GM18520 (cell line): Measurements from ENCODE around the gene FBXL5.

ENCODE experiments used
- ATAC-seq: cut with Tn5 transposase; IDR thresholded peaks from one replicate; pipeline ENCODE4 v1.9.1; 2021; ENCODE audit not compliant: unreplicated experiment

Gene FBXL5

DNA sequence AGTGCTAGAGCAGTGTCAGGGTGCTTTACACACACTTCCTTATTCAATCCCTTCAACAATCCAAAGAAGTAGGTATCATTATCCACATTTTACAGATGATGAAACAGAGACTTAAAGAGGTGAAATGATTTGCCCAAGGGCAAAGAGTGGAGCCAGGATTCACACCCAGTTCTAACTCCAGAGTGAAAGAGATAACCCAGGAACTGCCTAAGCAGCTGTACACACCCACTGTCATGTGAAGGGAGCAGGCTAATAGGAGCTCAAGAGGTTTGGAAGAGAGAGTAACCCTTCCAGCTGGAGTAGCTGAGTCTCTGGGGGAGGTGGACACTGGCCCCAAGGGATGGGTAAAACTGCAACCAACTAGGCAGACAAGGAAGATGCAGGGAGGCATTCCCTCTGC, 92.5 kb downstream of the FBXL5 start:
- no peak for ATAC-seq

DNA sequence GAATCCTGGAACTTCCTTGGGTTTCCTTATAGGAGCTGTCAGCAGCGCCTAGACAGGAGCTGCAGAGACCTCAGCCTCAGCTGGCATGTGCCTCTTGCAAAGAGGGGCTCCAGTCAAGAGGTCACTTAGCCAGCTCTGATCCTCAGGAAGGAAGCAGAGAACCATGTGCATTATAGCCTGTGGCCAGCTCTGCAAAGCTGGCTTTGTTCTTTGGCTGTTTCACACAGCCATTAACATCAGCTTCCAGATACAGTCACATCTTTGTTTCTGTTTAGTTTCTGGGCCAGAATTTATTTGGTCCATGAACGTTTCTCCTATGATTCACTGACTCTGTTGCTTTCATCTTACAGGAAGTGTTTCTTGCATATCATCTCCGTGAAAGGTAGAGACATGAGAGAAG, 93.0 kb downstream of the FBXL5 start:
- no peak for ATAC-seq

GRCh38 chr4:15558561-15558960, 96.6 kb downstream of the FBXL5 start:
- ATAC-seq: no peak

GRCh38 chr4:15557786-15558550, 97.2 kb downstream of the FBXL5 start:
- ATAC-seq: no peak

GRCh38 chr4:15556511-15557092, 98.6 kb downstream of the FBXL5 start:
- no peak for ATAC-seq
